GM10847 (cell line): ENCODE results near the gene PIP4K2C.
A peak's percentile ranks its signal among the peaks of the same experiment; 100 is the strongest.

ENCODE experiments used
- POLR2A ChIP-seq: IDR thresholded peaks from 2 replicates; pipeline ENCODE4 v1.6.1; 2011; ENCODE audit not compliant: insufficient read length; ENCODE audit errors: extremely low read depth

PIP4K2C gene

DNA sequence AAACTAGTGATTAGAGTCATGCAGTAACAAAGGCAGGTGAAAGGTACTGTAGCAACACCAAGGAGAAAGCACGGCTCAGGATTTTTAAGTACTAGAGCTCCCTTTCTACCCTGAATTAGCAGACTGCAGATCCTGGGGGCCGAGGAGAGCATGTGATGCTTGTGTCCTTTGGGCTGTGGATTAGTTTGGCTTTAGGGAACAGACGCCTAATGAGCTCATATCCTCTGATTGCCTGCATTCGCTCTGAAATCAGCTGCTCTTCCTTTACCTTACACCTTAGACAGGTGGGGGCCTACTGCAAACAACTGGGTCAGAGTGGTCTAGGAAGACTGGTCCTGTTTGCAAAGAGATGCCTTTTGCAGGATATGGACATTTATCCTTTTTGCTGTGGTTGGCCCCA is 2.2 kb downstream of the PIP4K2C start:
- no peak for TF ChIP-seq POLR2A

GRCh38 chr12:57600395-57600794 is 9.4 kb downstream of the PIP4K2C start:
- TF ChIP-seq POLR2A, result no peak

- TF ChIP-seq POLR2A, result no peak
Measured at GRCh38 chr12:57602544-57602943, 11.6 kb downstream of the PIP4K2C start.

DNA sequence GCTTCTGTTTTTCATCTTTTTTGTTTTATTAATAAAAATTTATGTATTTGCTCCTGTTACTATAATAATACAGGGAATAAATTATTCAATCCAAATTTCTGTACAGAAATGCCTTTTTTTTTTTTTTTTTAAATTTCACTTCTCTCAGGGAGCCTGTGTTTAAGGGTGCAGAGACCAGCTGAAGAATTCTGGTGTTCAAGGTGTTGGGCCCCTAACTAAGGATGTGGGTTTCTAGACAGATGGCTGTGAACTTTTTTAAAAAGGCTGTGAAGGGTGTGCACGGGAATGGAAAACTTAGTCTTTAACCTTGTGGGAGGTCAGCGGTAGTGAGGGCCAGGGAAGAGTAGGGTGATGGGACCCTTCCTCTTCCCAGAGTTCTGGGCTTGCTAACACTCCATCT is 12.3 kb downstream of the PIP4K2C start:
- no peak for TF ChIP-seq POLR2A

GRCh38 chr12:57603815-57604453 is 12.9 kb downstream of the PIP4K2C start:
- TF ChIP-seq POLR2A, result no peak

- peak; percentile 9 for TF ChIP-seq POLR2A
Measured at GRCh38 chr12:57604454-57604991, 13.5 kb downstream of the PIP4K2C start, which contains the start of gene DTX3. DTX3 (plus strand) TSS chr12:57604824; CDS start chr12:57606518, 1,694 bp downstream.

- peak; percentile 6 for TF ChIP-seq POLR2A
Measured at GRCh38 chr12:57604992-57605810, 14.2 kb downstream of the PIP4K2C start.

- no peak for TF ChIP-seq POLR2A
Measured at GRCh38 chr12:57605811-57606311, 14.9 kb downstream of the PIP4K2C start.

DNA sequence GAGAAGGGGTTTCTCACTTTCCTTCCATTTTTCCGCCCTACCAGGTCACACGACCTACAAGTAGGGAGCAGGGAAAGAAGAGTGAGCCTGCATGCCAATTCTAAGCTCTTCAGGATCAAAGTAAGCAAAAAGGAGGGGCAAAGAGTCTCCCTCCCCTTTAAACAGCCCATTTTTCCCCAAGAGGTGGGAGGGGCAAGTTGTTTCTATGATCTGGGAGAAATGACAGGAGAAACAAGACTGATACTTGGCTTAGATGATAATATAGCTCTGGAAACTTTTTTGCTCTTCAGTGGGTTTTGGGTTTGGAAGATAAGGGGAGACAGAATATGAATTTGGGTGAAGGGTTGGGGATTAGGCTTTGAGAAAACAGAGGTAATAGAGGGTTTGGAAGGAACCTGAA is 15.4 kb downstream of the PIP4K2C start:
- TF ChIP-seq POLR2A, result no peak

DNA sequence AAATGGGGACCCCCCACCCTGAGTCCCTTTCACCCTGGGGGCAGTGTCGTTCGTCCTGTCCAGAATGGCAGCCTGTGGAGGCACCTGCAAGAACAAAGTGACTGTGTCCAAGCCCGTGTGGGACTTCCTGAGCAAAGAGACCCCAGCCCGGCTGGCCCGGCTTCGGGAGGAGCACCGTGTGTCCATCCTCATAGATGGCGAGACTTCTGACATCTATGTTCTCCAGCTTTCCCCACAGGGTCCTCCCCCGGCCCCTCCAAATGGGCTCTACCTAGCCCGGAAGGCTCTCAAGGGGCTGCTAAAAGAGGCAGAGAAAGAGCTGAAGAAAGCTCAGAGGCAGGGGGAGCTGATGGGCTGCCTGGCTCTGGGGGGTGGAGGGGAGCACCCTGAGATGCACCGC is 15.8 kb downstream of the PIP4K2C start:
- TF ChIP-seq POLR2A, result no peak

GRCh38 chr12:57607958-57608663 is 17.1 kb downstream of the PIP4K2C start:
- TF ChIP-seq POLR2A, result no peak

- TF ChIP-seq POLR2A, result no peak
Measured at GRCh38 chr12:57609101-57609780, 18.2 kb downstream of the PIP4K2C start.

- TF ChIP-seq POLR2A, result no peak
Measured at GRCh38 chr12:57609781-57610553, 19.0 kb downstream of the PIP4K2C start.

GRCh38 chr12:57610554-57611107 is 19.6 kb downstream of the PIP4K2C start:
- no peak for TF ChIP-seq POLR2A
